Erythroblast (primary cell): Measurements from ENCODE around the gene CDC5L.

Experiments used
- GATA1 ChIP-seq: IDR thresholded peaks from 2 replicates; pipeline ENCODE4 v1.6.1; 2011; ENCODE audit warnings: low read depth, mild to moderate bottlenecking, control low read depth, low read length, moderate library complexity
- POLR2A ChIP-seq: IDR thresholded peaks from 2 replicates; pipeline ENCODE4 v1.6.1; 2011; ENCODE audit warnings: mild to moderate bottlenecking, low read length

DNA sequence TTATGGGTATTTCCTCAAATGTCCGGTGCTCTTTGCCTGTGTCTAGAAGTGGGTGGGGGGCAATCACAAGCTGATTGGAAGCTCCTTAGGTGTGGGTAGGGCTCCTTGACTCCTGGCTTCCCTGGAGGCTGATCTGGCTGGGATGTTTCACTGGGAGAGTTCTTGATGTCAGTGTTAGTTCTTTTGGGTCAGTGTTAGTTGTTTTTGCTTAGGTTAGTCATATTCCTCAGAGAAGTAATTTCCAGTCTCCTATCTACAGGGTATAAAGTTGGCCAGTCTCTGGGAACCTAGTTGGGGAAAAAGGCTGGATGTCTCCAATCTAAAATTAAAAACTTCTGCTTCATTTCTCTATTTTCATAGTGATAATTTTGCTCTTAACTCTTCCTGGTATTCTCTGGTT is 23.6 kb downstream of the CDC5L start:
- TF ChIP-seq POLR2A (no peak), GATA1 (no peak)
